SK-N-SH (cell line): ENCODE results near the gene TFE3. TPM values are rescaled to one million over a fixed set of nuclear protein-coding genes. Genes with fewer than 3 reads are reported as not detected.

Experiments used
- CTCF ChIA-PET: fragments of 300-600, 350-600 bp; formaldehyde crosslinking; extraction: SDS; loops from one replicate; lab custom pipeline; 2021; lab: Yijun Ruan, JAX
- POLR2A ChIA-PET: fragments of 350-600 bp; sonication (Branson Sonifier 250); formaldehyde crosslinking; extraction: SDS; loops from one replicate; lab custom pipeline; 2020; ENCODE audit warnings: antibody characterized with exemption, inconsistent platforms; lab: Yijun Ruan, JAX
- DNase-seq: peaks from one replicate; pipeline ENCODE4 v3.0.0; 2012
- H2AFZ ChIP-seq: fragments of 200-600 bp; sonication (generic); 2 replicates; pipeline ENCODE4 v1.8.1; 2016; ENCODE audit warnings: antibody characterized with exemption, mild to moderate bottlenecking, low read depth
- H3F3A ChIP-seq: fragments of 200-600 bp; sonication (generic); replicated peaks from 2 replicates; pipeline ENCODE3; 2016; ENCODE audit warnings: antibody characterized with exemption, mild to moderate bottlenecking; ENCODE audit not compliant: insufficient read depth
- H3K27ac ChIP-seq, 2 experiments: fragments of 200-500 bp in 1 of 2; fragments of 200-600 bp in 1 of 2; sonication (Bioruptor generic) in 1 of 2; sonication (generic), shearing (Covaris generic) in 1 of 2; 2 replicates each; pipeline versions ENCODE4 v1.5.1 to v1.6.1; 2014 to 2016; ENCODE audit warnings: low read depth in 2 of 2, inconsistent platforms in 1 of 2, low read length in 1 of 2, mild to moderate bottlenecking in 1 of 2, mixed read lengths in 1 of 2
- H3K27me3 ChIP-seq: fragments of 200-600 bp; sonication (generic), shearing (Covaris generic); 2 replicates; pipeline ENCODE4 v1.6.1; 2016; ENCODE audit warnings: mixed run types; ENCODE audit not compliant: insufficient read depth
- H3K36me3 ChIP-seq, 2 experiments: fragments of 200-500 bp in 1 of 2; fragments of 200-600 bp in 1 of 2; sonication (Bioruptor generic) in 1 of 2; sonication (generic) in 1 of 2; replicated peaks in 1 of 2; 2 replicates each; pipeline versions ENCODE3 to v1.5.1; 2014 to 2016; ENCODE audit warnings: low read length in 1 of 2, mild to moderate bottlenecking in 1 of 2; ENCODE audit not compliant: insufficient read depth in 2 of 2, control insufficient read depth in 1 of 2
- H3K4me1 ChIP-seq, 2 experiments: fragments of 200-500 bp in 1 of 2; fragments of 200-600 bp in 1 of 2; sonication (Bioruptor generic) in 1 of 2; sonication (generic), shearing (Covaris generic) in 1 of 2; 2 replicates each; pipeline versions ENCODE4 v1.5.1 to v1.6.1; 2014 to 2016; ENCODE audit warnings: low read depth in 1 of 2, low read length in 1 of 2, mixed run types in 1 of 2; ENCODE audit not compliant: insufficient read depth in 2 of 2, control insufficient read depth in 1 of 2
- H3K4me2 ChIP-seq: fragments of 200-600 bp; sonication (generic), shearing (Covaris generic); 2 replicates; pipeline ENCODE4 v1.6.1; 2017; ENCODE audit warnings: mixed run types
- H3K4me3 ChIP-seq, 2 experiments: fragments of 200-500 bp in 1 of 2; fragments of 200-600 bp in 1 of 2; sonication (Bioruptor generic) in 1 of 2; sonication (generic), shearing (Covaris generic) in 1 of 2; 2 replicates each; pipeline versions ENCODE4 v1.5.1 to v1.8.1; 2014 to 2016; ENCODE audit warnings: low read depth in 2 of 2, inconsistent platforms in 1 of 2, low read length in 1 of 2, mild to moderate bottlenecking in 1 of 2, mixed read lengths in 1 of 2, moderate library complexity in 1 of 2
- H3K79me2 ChIP-seq: fragments of 200-600 bp; sonication (generic); 2 replicates; pipeline ENCODE4 v1.8.1; 2017; ENCODE audit warnings: mild to moderate bottlenecking; ENCODE audit not compliant: insufficient read depth
- H3K9ac ChIP-seq: fragments of 200-600 bp; sonication (generic); 2 replicates; pipeline ENCODE4 v1.6.1; 2017; ENCODE audit warnings: mixed run types
- H3K9me2 ChIP-seq: fragments of 200-600 bp; sonication (generic); 2 replicates; pipeline ENCODE4 v1.6.1; 2017; ENCODE audit warnings: mixed run types
- H3K9me3 ChIP-seq: fragments of 200-600 bp; sonication (generic); 2 replicates; pipeline ENCODE4 v1.6.1; 2017; ENCODE audit warnings: mixed run types, mild to moderate bottlenecking, moderate library complexity
- H4K20me1 ChIP-seq: fragments of 200-600 bp; sonication (generic); 2 replicates; pipeline ENCODE4 v1.6.1; 2017; ENCODE audit warnings: mild to moderate bottlenecking, mixed run types; ENCODE audit not compliant: insufficient read depth
- CHD2 ChIP-seq: fragments of 150-350 bp; IDR thresholded peaks from 2 replicates; pipeline ENCODE4 v1.6.1; 2018; ENCODE audit warnings: low read length; ENCODE audit not compliant: partially characterized antibody
- ELF1 ChIP-seq: IDR thresholded peaks from 2 replicates; pipeline ENCODE4 v1.4.0; 2012
- EP300 ChIP-seq, 2 experiments: IDR thresholded peaks; 2 replicates each; pipeline versions ENCODE4 v1.4.0 to v1.6.1; 2012; ENCODE audit warnings: borderline replicate concordance in 1 of 2, low read depth in 1 of 2, low read length in 1 of 2
- FOSL2 ChIP-seq: IDR thresholded peaks from 2 replicates; pipeline ENCODE4 v1.4.0; 2012; ENCODE audit warnings: low read depth, mild to moderate bottlenecking, moderate library complexity, borderline replicate concordance
- FOXM1 ChIP-seq: IDR thresholded peaks from 2 replicates; pipeline ENCODE4 v1.4.0; 2012; ENCODE audit warnings: low read depth, mild to moderate bottlenecking
- GABPA ChIP-seq: IDR thresholded peaks from 2 replicates; pipeline ENCODE4 v1.4.0; 2012; ENCODE audit warnings: low read depth, mild to moderate bottlenecking
- JUND ChIP-seq: IDR thresholded peaks from 2 replicates; pipeline ENCODE4 v1.4.0; 2012
- MEF2A ChIP-seq: IDR thresholded peaks from 2 replicates; pipeline ENCODE4 v1.4.0; 2012; ENCODE audit warnings: low read depth, borderline replicate concordance
- NRF1 ChIP-seq: IDR thresholded peaks from 2 replicates; pipeline ENCODE4 v1.6.1; 2012; ENCODE audit warnings: low read depth, mild to moderate bottlenecking, low read length
- POLR2AphosphoS5 ChIP-seq: IDR thresholded peaks from 2 replicates; pipeline ENCODE4 v1.6.1; 2012; ENCODE audit warnings: low read depth, low read length
- RAD21 ChIP-seq: IDR thresholded peaks from 2 replicates; pipeline ENCODE4 v1.6.1; 2012; ENCODE audit warnings: mild to moderate bottlenecking, low read length
- RFX5 ChIP-seq: IDR thresholded peaks from 2 replicates; pipeline ENCODE4 v1.6.1; 2012; ENCODE audit warnings: mild to moderate bottlenecking, improper control_type of control experiment, low read length
- SIN3A ChIP-seq: IDR thresholded peaks from 2 replicates; pipeline ENCODE4 v1.6.1; 2012; ENCODE audit warnings: low read depth, mild to moderate bottlenecking, low read length, moderate library complexity, borderline replicate concordance
- SMC3 ChIP-seq: IDR thresholded peaks from 2 replicates; pipeline ENCODE4 v1.6.1; 2012; ENCODE audit warnings: low read depth, low read length, improper control_type of control experiment
- TAF1 ChIP-seq: IDR thresholded peaks from 2 replicates; pipeline ENCODE4 v1.6.1; 2012; ENCODE audit warnings: low read depth, mild to moderate bottlenecking, low read length, moderate library complexity, borderline replicate concordance
- TCF12 ChIP-seq: IDR thresholded peaks from 2 replicates; pipeline ENCODE4 v1.4.0; 2012
- TEAD4 ChIP-seq: IDR thresholded peaks from 2 replicates; pipeline ENCODE4 v1.4.0; 2012; ENCODE audit warnings: mild to moderate bottlenecking, borderline replicate concordance; ENCODE audit not compliant: insufficient read depth
- YY1 ChIP-seq: IDR thresholded peaks from 2 replicates; pipeline ENCODE4 v1.4.0; 2012; ENCODE audit warnings: low read depth, mild to moderate bottlenecking
- WGBS: methylation state at CpG from one replicate; pipeline ENCODE4 v1.1.6; 2017; ENCODE audit warnings: low lambda C conversion rate; 5-methylcytosine and 5-hydroxymethylcytosine counted together
- polyA plus RNA-seq, 3 experiments: library from polyadenylated mRNA; depleted of rRNA; stranded (reverse); fragments of >200 nt; gene quantifications; 2 replicates each; pipeline ENCODE4 v1.2.3, GENCODE V29; 2012
- TF ChIP-seq, protein P1 (sequence below): IDR thresholded peaks from 2 replicates; pipeline ENCODE4; 2012
- TF ChIP-seq, protein P2 (sequence below): fragments of 150-350 bp; IDR thresholded peaks from 2 replicates; pipeline ENCODE4 v1.6.1; 2016; ENCODE audit warnings: mild to moderate bottlenecking, low read depth, low read length
- TF ChIP-seq, protein P3 (sequence below): IDR thresholded peaks from 2 replicates; pipeline ENCODE4 v1.4.0; 2012; ENCODE audit warnings: low read depth, borderline replicate concordance
- TF ChIP-seq, protein P4 (sequence below): IDR thresholded peaks from 2 replicates; pipeline ENCODE4 v1.6.1; 2012; ENCODE audit warnings: mild to moderate bottlenecking, low read depth, low read length, moderate library complexity
- TF ChIP-seq, protein P5 (sequence below): fragments of 200-600 bp; sonication (generic); IDR thresholded peaks from 2 replicates; pipeline ENCODE4 v1.6.1; 2017; ENCODE audit warnings: antibody characterized with exemption, mild to moderate bottlenecking, moderate library complexity

TFE3 gene
- polyA plus RNA-seq, 1 of the 3 experiments (the other 2 are of a cell fraction) = 14.0 TPM

DNA sequence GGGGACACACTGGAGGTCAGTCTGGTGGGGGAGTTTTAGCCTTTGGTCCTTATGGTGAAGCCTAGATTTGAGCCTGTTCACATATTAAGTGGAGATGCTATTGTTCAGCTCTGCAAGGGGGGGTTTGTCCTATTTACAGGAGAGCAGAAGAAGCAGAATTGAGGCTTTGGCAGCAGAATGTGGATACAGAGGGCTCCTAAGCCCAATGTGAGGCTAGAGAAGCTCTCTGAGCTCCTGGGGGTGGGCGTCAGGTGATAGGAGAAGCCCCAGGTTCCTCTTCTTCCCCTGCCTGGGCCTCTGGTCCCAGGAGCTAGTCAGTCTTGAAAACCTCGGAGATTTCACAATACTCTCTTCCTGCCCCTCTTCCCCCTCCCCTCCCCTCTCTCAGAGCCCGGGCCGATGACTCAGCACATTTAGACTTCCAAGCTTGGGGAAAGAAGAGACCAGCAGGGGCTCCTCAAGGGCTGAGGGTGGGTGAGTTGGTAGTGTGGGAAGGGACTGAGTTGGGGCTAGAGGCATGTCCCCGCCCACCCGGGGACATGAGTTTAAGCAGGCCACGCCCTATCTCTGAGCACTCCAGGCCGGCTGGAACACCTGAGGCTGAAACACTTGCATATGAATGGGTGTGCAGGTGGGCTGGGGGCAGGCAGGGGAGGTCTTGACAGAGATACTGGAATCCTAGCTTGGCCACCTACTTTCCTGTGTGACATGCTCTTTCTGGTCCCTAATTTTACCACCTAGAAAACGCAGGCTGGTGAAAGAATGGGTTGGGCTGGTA, 3.4 kb downstream of the TFE3 start:
- Histone ChIP-seq H3K4me1 (peaks cover 8 to 17% of the 10 kb centered on the region in 2 experiments; a peak in 3 of 4 replicates), H3K9me2 (no peaks in the 10 kb centered on the region), H4K20me1 (no peaks in the 10 kb centered on the region), H2AFZ (no peak overlapping the region), H3K79me2 (peaks cover 53% of the 10 kb centered on the region), H3K4me3 (peak overlapping the region in 1 of 2 experiments; percentile 76; a peak in 1 of 4 replicates), H3K27ac (peak overlapping the region; percentile 41 to 83), H3K4me2 (peak overlapping the region; percentile 81), H3F3A (peaks cover 16% of the 10 kb centered on the region), H3K9me3 (no peaks in the 10 kb centered on the region), H3K9ac (peak overlapping the region; percentile 25; the same call in 1 of the 2 replicates), H3K27me3 (no peaks in the 10 kb centered on the region; the same call in 1 of the 2 replicates), H3K36me3 (peaks cover 3 to 15% of the 10 kb centered on the region in 2 experiments)
- WGBS = 7% methylated on average over 7 of the region's 9 CpGs
- CTCF ChIA-PET = no interaction called here
- POLR2A ChIA-PET = no interaction called here
- peak; percentile 36 for DNase-seq
- no peak for TF ChIP-seq POLR2AphosphoS5
- no peak for TF ChIP-seq NRF1
- TF ChIP-seq SIN3A = no peak
- peak; percentile 34; the same call in 1 of the 2 replicates for TF ChIP-seq JUND
- TF ChIP-seq TEAD4 = no peak
- TF ChIP-seq, protein P1, sequence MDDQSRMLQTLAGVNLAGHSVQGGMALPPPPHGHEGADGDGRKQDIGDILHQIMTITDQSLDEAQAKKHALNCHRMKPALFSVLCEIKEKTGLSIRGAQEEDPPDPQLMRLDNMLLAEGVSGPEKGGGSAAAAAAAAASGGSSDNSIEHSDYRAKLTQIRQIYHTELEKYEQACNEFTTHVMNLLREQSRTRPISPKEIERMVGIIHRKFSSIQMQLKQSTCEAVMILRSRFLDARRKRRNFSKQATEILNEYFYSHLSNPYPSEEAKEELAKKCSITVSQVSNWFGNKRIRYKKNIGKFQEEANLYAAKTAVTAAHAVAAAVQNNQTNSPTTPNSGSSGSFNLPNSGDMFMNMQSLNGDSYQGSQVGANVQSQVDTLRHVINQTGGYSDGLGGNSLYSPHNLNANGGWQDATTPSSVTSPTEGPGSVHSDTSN = no peak
- no peak for TF ChIP-seq RAD21
- TF ChIP-seq YY1 = no peak
- TF ChIP-seq FOSL2 = peak; percentile 61; the same call in 1 of the 2 replicates
- TF ChIP-seq TAF1 = 0 out of 2 replicates have a peak, but pooled peaks have one; percentile 38
- no peak for TF ChIP-seq CHD2
- TF ChIP-seq, protein P2, sequence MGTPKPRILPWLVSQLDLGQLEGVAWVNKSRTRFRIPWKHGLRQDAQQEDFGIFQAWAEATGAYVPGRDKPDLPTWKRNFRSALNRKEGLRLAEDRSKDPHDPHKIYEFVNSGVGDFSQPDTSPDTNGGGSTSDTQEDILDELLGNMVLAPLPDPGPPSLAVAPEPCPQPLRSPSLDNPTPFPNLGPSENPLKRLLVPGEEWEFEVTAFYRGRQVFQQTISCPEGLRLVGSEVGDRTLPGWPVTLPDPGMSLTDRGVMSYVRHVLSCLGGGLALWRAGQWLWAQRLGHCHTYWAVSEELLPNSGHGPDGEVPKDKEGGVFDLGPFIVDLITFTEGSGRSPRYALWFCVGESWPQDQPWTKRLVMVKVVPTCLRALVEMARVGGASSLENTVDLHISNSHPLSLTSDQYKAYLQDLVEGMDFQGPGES = no peak
- no peak for TF ChIP-seq GABPA
- TF ChIP-seq RFX5 = no peak
- TF ChIP-seq, protein P3, sequence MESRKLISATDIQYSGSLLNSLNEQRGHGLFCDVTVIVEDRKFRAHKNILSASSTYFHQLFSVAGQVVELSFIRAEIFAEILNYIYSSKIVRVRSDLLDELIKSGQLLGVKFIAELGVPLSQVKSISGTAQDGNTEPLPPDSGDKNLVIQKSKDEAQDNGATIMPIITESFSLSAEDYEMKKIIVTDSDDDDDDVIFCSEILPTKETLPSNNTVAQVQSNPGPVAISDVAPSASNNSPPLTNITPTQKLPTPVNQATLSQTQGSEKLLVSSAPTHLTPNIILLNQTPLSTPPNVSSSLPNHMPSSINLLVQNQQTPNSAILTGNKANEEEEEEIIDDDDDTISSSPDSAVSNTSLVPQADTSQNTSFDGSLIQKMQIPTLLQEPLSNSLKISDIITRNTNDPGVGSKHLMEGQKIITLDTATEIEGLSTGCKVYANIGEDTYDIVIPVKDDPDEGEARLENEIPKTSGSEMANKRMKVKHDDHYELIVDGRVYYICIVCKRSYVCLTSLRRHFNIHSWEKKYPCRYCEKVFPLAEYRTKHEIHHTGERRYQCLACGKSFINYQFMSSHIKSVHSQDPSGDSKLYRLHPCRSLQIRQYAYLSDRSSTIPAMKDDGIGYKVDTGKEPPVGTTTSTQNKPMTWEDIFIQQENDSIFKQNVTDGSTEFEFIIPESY = no peak
- TF ChIP-seq, protein P4, sequence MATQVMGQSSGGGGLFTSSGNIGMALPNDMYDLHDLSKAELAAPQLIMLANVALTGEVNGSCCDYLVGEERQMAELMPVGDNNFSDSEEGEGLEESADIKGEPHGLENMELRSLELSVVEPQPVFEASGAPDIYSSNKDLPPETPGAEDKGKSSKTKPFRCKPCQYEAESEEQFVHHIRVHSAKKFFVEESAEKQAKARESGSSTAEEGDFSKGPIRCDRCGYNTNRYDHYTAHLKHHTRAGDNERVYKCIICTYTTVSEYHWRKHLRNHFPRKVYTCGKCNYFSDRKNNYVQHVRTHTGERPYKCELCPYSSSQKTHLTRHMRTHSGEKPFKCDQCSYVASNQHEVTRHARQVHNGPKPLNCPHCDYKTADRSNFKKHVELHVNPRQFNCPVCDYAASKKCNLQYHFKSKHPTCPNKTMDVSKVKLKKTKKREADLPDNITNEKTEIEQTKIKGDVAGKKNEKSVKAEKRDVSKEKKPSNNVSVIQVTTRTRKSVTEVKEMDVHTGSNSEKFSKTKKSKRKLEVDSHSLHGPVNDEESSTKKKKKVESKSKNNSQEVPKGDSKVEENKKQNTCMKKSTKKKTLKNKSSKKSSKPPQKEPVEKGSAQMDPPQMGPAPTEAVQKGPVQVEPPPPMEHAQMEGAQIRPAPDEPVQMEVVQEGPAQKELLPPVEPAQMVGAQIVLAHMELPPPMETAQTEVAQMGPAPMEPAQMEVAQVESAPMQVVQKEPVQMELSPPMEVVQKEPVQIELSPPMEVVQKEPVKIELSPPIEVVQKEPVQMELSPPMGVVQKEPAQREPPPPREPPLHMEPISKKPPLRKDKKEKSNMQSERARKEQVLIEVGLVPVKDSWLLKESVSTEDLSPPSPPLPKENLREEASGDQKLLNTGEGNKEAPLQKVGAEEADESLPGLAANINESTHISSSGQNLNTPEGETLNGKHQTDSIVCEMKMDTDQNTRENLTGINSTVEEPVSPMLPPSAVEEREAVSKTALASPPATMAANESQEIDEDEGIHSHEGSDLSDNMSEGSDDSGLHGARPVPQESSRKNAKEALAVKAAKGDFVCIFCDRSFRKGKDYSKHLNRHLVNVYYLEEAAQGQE = no peak
- TF ChIP-seq FOXM1 = no peak
- no peak for TF ChIP-seq ELF1
- TF ChIP-seq, protein P5, sequence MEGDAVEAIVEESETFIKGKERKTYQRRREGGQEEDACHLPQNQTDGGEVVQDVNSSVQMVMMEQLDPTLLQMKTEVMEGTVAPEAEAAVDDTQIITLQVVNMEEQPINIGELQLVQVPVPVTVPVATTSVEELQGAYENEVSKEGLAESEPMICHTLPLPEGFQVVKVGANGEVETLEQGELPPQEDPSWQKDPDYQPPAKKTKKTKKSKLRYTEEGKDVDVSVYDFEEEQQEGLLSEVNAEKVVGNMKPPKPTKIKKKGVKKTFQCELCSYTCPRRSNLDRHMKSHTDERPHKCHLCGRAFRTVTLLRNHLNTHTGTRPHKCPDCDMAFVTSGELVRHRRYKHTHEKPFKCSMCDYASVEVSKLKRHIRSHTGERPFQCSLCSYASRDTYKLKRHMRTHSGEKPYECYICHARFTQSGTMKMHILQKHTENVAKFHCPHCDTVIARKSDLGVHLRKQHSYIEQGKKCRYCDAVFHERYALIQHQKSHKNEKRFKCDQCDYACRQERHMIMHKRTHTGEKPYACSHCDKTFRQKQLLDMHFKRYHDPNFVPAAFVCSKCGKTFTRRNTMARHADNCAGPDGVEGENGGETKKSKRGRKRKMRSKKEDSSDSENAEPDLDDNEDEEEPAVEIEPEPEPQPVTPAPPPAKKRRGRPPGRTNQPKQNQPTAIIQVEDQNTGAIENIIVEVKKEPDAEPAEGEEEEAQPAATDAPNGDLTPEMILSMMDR = peak; percentile 31
- peak in 1 of 2 experiments; percentile 17; a peak in 1 of 4 replicates for TF ChIP-seq EP300 (IDR thresholded peaks at IDR 0.05; ENCODE audit: borderline replicate concordance in 1 of 2, low read depth in 1 of 2, low read length in 1 of 2)
- no peak for TF ChIP-seq MEF2A
- TF ChIP-seq TCF12 = no peak
- TF ChIP-seq SMC3 = no peak
